NCI-H2196 (cell line): ENCODE results near the gene MAP2.
A peak's percentile ranks its signal among the peaks of the same experiment; 100 is the strongest.

Source experiments
- DNase-seq: peaks from one replicate; lab custom pipeline; 2025; ENCODE audit not compliant: unreplicated experiment; lab: John Stamatoyannopoulos, UW

MAP2 gene

GRCh38 chr2:209523867-209524266 is 100.0 kb downstream of the MAP2 start:
- no peak for DNase-seq

GRCh38 chr2:209525331-209525730 is 101.5 kb downstream of the MAP2 start:
- no peak for DNase-seq

- no peak for DNase-seq
Measured at GRCh38 chr2:209525834-209526281, 102.0 kb downstream of the MAP2 start.

GRCh38 chr2:209526561-209526960 is 102.7 kb downstream of the MAP2 start:
- DNase-seq = no peak

- DNase-seq = no peak
Measured at GRCh38 chr2:209529579-209529978, 105.7 kb downstream of the MAP2 start.

GRCh38 chr2:209532321-209532720 is 108.5 kb downstream of the MAP2 start:
- DNase-seq = no peak

- no peak for DNase-seq
Measured at GRCh38 chr2:209533391-209533790, 109.5 kb downstream of the MAP2 start.

- no peak for DNase-seq
Measured at GRCh38 chr2:209534228-209534627, 110.4 kb downstream of the MAP2 start.

GRCh38 chr2:209536363-209536762 is 112.5 kb downstream of the MAP2 start:
- DNase-seq = no peak

GRCh38 chr2:209547726-209548125 is 123.9 kb downstream of the MAP2 start:
- no peak for DNase-seq

GRCh38 chr2:209549589-209549988 is 125.7 kb downstream of the MAP2 start:
- no peak for DNase-seq

GRCh38 chr2:209553913-209554312 is 130.1 kb downstream of the MAP2 start:
- no peak for DNase-seq

- peak; percentile 52 for DNase-seq
Measured at GRCh38 chr2:209556354-209556961, 132.6 kb downstream of the MAP2 start.

- DNase-seq = no peak
Measured at GRCh38 chr2:209560911-209561310, 137.1 kb downstream of the MAP2 start.

- no peak for DNase-seq
Measured at GRCh38 chr2:209563453-209563852, 139.6 kb downstream of the MAP2 start.

GRCh38 chr2:209564816-209565215 is 141.0 kb downstream of the MAP2 start:
- DNase-seq = no peak

- DNase-seq = peak; percentile 53
Measured at GRCh38 chr2:209565896-209566582, 142.2 kb downstream of the MAP2 start.

- no peak for DNase-seq
Measured at GRCh38 chr2:209570194-209570593, 146.3 kb downstream of the MAP2 start.

- no peak for DNase-seq
Measured at GRCh38 chr2:209574515-209574914, 150.7 kb downstream of the MAP2 start.

GRCh38 chr2:209577376-209578357 is 153.8 kb downstream of the MAP2 start:
- peak; percentile 52 for DNase-seq

GRCh38 chr2:209578394-209579001 is 154.7 kb downstream of the MAP2 start:
- no peak for DNase-seq
